Glutamatergic neuron (in vitro differentiated cells): ENCODE data around the gene TRIM46. TPM values are rescaled to one million over a fixed set of nuclear protein-coding genes. Genes with fewer than 3 reads are reported as not detected.
A peak's percentile ranks its signal among the peaks of the same experiment; 100 is the strongest.

Experiments
- DNase-seq: peaks from one replicate; pipeline ENCODE4 v3.0.0; 2022
- H3K27ac Mint-ChIP-seq: one replicate; pipeline ENCODE4 v1.8.0; 2020; ENCODE audit warnings: mild to moderate bottlenecking, mixed read lengths, inconsistent platforms; ENCODE audit not compliant: unreplicated experiment
- H3K27me3 Mint-ChIP-seq: one replicate; pipeline ENCODE4 v1.8.0; 2020; ENCODE audit warnings: mild to moderate bottlenecking, moderate library complexity, mixed read lengths, inconsistent platforms; ENCODE audit not compliant: unreplicated experiment
- H3K36me3 Mint-ChIP-seq: one replicate; pipeline ENCODE4 v1.8.0; 2020; ENCODE audit warnings: mild to moderate bottlenecking, mixed read lengths, inconsistent platforms; ENCODE audit not compliant: unreplicated experiment
- H3K4me1 Mint-ChIP-seq: one replicate; pipeline ENCODE4 v1.8.0; 2020; ENCODE audit warnings: mild to moderate bottlenecking, low read depth, mixed read lengths, inconsistent platforms; ENCODE audit not compliant: unreplicated experiment
- H3K4me3 Mint-ChIP-seq: one replicate; pipeline ENCODE4 v1.8.0; 2020; ENCODE audit warnings: mild to moderate bottlenecking, mixed read lengths, inconsistent platforms; ENCODE audit not compliant: unreplicated experiment
- H3K9me3 Mint-ChIP-seq: one replicate; pipeline ENCODE4 v1.8.0; 2020; ENCODE audit warnings: mild to moderate bottlenecking, moderate library complexity, mixed read lengths, inconsistent platforms; ENCODE audit not compliant: unreplicated experiment
- total RNA-seq: library from RNA; stranded (reverse); fragmentation: NEBNext Ultra II Directional; extraction: Animal tissue kit (Norgen Biotek cat#: 25700); gene quantifications from one replicate; pipeline ENCODE4 v1.2.1, GENCODE V29; 2021; ENCODE audit not compliant: unreplicated experiment
- TF ChIP-seq, protein P1 (sequence below): fragments of 200-600 bp; sonication (generic); IDR thresholded peaks from one replicate; pipeline ENCODE4 v1.5.0; 2021; ENCODE audit not compliant: partially characterized antibody, unreplicated experiment

The TRIM46 gene
- total RNA-seq, 1 donor from 2014 or later, result 30.4 TPM

DNA sequence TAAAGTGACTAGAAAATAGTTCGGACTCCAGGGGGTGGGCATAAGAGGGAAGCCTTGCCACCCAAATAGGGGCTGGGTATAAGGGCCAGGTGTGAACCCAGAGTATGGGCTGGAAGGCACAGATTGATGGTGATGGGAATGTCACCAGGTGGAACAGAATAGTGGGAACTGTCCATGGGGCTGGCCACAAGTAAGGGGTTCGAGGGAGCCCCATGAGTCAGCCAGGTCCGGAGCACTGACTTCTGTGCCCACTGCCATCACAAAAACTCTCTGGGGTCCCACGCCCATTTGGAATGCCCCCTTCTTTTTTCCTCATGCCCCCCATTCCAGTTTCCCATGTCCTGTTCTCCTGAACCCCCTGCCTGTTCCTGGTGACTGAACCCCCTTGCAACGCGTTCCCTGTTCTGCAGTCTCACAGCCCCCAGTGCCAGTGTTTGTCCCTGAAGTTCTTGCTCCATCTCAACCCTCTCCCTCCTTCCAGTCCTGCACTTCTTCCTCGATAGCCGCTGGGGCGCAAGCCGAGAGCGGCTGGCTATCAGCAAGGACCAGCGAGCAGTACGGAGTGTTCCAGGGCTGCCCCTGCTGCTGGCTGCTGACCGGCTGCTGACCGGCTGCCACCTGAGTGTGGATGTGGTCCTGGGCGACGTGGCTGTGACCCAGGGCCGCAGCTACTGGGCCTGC is 7.9 kb downstream of the TRIM46 start:
- Mint-ChIP-seq H3K4me1 (peaks cover under 1% of the 10 kb centered on the region), H3K9me3 (no peaks in the 10 kb centered on the region), H3K4me3 (no peak overlapping the region), H3K36me3 (peaks cover 1% of the 10 kb centered on the region), H3K27ac (no peak overlapping the region), H3K27me3 (peaks cover 4% of the 10 kb centered on the region)
- TF ChIP-seq, protein P1, sequence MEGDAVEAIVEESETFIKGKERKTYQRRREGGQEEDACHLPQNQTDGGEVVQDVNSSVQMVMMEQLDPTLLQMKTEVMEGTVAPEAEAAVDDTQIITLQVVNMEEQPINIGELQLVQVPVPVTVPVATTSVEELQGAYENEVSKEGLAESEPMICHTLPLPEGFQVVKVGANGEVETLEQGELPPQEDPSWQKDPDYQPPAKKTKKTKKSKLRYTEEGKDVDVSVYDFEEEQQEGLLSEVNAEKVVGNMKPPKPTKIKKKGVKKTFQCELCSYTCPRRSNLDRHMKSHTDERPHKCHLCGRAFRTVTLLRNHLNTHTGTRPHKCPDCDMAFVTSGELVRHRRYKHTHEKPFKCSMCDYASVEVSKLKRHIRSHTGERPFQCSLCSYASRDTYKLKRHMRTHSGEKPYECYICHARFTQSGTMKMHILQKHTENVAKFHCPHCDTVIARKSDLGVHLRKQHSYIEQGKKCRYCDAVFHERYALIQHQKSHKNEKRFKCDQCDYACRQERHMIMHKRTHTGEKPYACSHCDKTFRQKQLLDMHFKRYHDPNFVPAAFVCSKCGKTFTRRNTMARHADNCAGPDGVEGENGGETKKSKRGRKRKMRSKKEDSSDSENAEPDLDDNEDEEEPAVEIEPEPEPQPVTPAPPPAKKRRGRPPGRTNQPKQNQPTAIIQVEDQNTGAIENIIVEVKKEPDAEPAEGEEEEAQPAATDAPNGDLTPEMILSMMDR, result no peak
- DNase-seq, result no peak

DNA sequence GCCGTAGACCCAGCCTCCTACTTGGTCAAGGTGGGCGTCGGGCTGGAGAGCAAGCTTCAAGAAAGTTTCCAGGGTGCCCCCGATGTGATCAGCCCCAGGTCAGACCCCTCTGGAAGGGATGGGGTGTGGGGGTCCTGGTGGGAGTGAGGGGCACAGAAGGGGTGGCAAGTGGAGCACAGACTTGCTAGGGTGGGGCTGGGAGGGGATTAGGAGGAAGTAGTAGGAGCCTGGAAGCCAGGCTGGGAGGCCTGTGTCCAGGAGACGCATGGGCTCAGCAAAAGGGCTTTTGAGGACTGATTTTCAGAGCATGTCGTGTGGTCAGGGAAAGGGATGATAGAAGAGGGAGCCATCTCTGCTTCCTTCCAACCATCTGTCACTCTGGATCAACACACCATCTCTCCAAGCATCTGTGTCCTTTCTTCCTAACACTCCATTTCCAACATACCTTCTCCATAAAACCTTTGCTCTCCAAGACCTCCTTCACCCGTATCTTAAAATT is 8.5 kb downstream of the TRIM46 start:
- DNase-seq, result no peak
- no peak overlapping the region for H3K27ac Mint-ChIP-seq
- no peaks in the 10 kb centered on the region for H3K36me3 Mint-ChIP-seq
- H3K4me1 Mint-ChIP-seq, result no peaks in the 10 kb centered on the region
- peaks cover 9% of the 10 kb centered on the region for H3K27me3 Mint-ChIP-seq
- H3K4me3 Mint-ChIP-seq, result peak overlapping the region; percentile 21
- TF ChIP-seq, protein P1, result no peak
- H3K9me3 Mint-ChIP-seq, result peaks cover 3% of the 10 kb centered on the region

DNA sequence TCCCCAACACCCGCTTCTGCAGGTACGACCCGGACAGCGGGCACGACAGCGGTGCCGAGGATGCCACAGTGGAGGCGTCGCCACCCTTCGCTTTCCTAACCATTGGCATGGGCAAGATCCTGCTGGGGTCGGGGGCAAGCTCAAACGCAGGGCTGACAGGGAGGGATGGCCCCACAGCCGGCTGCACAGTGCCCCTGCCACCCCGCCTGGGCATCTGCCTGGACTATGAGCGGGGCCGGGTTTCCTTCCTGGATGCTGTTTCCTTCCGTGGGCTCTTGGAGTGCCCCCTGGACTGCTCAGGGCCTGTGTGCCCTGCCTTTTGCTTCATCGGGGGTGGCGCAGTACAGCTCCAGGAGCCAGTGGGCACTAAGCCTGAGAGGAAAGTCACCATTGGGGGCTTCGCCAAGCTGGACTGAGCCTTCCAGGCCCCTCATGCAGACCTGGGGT is 10.1 kb downstream of the TRIM46 start:
- TF ChIP-seq, protein P1, result no peak
- Mint-ChIP-seq H3K9me3 (peaks cover 8% of the 10 kb centered on the region), H3K4me1 (no peaks in the 10 kb centered on the region), H3K27ac (peak overlapping the region; percentile 55), H3K4me3 (no peak overlapping the region), H3K27me3 (peaks cover 12% of the 10 kb centered on the region), H3K36me3 (no peaks in the 10 kb centered on the region)
- no peak for DNase-seq

DNA sequence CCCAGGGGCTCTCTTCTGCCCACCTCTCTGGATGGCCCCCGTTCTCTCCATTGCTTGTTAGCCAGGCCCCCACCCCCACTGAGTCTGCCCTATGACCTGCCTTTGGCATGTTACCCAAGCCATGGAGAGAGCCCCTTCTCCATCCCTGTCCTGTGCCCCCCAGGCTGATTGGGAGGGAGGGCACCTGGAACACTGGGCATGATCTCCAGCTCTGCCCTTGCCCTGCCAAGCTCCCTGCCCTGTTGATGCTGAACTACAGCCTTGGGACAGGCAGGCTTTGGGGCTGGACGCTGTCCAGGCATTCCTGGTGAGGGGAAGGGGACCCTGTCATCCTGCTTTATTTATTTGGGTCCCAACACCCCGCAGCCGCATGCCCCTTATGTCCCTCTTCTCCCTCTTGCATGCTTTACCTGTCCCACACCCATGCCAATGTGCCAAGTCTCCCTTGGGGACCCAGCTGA is 10.7 kb downstream of the TRIM46 start:
- peaks cover 12% of the 10 kb centered on the region for H3K27me3 Mint-ChIP-seq
- H3K4me1 Mint-ChIP-seq, result no peaks in the 10 kb centered on the region
- H3K9me3 Mint-ChIP-seq, result peaks cover 8% of the 10 kb centered on the region
- TF ChIP-seq, protein P1, result no peak
- no peaks in the 10 kb centered on the region for H3K36me3 Mint-ChIP-seq
- H3K27ac Mint-ChIP-seq, result no peak overlapping the region
- no peak overlapping the region for H3K4me3 Mint-ChIP-seq
- DNase-seq, result no peak
